Activated naive CD8-positive, alpha-beta T cell treated with anti-CD3 and anti-CD28 coated beads for 36 hours (primary cell): ENCODE data around the gene MLLT1. TPM values are rescaled to one million over a fixed set of nuclear protein-coding genes. Genes with fewer than 3 reads are reported as not detected.

Experiments used
- DNase-seq: peaks from one replicate; pipeline ENCODE4 v3.0.0; 2021
- H3K27ac Mint-ChIP-seq: one replicate; pipeline ENCODE4 v1.8.0; 2022; ENCODE audit warnings: mild to moderate bottlenecking, moderate library complexity, mixed read lengths
- H3K27me3 Mint-ChIP-seq: one replicate; pipeline ENCODE4 v1.8.0; 2022; ENCODE audit warnings: mild to moderate bottlenecking, mixed read lengths
- H3K36me3 Mint-ChIP-seq: one replicate; pipeline ENCODE4 v1.8.0; 2021; ENCODE audit warnings: mild to moderate bottlenecking, mixed read lengths
- H3K4me1 Mint-ChIP-seq: one replicate; pipeline ENCODE4 v1.8.0; 2021; ENCODE audit warnings: mixed read lengths
- H3K4me3 Mint-ChIP-seq: one replicate; pipeline ENCODE4 v1.8.0; 2022; ENCODE audit warnings: mild to moderate bottlenecking, moderate library complexity, mixed read lengths
- H3K9me3 Mint-ChIP-seq: one replicate; pipeline ENCODE4 v1.8.0; 2022; ENCODE audit warnings: mixed read lengths
- total RNA-seq, 2 experiments: library from RNA; stranded (reverse); gene quantifications; one replicate each; pipeline ENCODE4 v1.2.3, GENCODE V29; 2021

The MLLT1 gene
- total RNA-seq, 2 experiments from 2014 or later, result 55.2 to 56.8 TPM

DNA sequence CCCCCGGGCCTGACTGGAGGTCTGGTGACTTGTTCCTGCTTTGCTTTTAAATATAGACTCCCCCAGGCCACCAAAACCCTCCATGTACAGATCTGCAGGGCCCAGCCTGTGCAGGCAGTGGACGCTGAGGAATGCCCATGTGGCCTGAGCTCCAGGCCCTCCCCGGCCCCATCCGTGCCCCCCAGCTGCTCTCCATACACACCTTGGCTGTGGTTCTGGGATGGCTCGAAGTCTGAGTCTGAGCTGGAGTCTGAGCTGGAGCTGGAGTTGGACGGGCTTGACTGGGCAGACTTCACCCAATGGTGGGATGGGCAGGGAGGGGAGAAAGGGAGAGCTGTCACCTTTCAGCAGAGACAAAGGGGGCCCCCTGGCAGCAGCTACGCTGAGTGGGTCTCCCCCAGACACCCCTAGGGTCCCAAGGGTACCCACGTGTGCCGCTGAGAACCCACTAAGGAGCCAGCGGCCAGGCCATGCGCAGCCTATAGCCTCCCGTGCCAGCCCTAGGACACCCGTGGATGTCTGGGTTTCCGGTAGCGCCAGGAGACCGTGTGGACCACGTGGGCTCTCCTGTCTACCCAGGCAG, 61.9 kb downstream of the MLLT1 start:
- Mint-ChIP-seq H3K27ac (no peak overlapping the region), H3K9me3 (no peaks in the 10 kb centered on the region), H3K27me3 (no peaks in the 10 kb centered on the region), H3K4me3 (no peak overlapping the region), H3K36me3 (peaks cover 3% of the 10 kb centered on the region), H3K4me1 (no peaks in the 10 kb centered on the region)
- no peak for DNase-seq

DNA sequence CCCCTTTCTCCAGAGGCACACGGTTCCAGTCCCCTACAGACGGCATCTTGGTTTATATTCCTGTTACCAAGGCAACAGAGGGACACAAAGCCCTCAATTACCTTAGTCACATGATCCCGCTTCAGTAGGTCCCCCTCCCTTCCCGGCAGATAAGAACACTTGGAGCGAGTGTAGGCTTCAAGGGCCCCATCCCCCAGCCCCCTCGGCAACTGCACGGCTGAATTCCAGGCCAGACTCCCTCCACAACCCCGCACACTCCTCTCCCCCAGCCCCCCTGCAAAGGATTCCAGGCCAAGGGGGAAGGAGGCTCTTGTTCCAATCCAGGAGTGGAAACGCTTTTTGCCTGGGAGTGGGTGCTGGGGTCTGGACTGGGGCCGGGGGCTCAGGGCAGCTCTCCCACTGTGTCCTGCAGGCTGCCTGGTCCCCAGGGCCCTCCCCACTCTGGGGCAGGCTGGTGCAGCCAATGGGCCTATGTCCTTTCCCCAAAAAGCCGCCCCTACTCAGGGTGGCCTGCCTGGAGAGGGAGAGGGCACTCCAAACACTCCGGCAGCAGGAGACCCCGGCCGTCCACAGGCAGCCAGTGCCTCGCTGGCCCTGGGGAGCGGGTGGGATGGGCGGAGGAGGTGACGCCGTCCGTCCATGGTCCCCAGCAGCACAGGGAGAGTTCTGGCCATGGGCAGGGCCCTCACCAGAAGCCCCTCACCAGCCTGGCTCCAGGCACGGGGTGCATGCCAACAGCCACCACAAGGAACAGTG, 62.6 kb downstream of the MLLT1 start:
- H3K4me1 Mint-ChIP-seq, result no peaks in the 10 kb centered on the region
- H3K36me3 Mint-ChIP-seq, result peaks cover 3% of the 10 kb centered on the region
- H3K27ac Mint-ChIP-seq, result no peak overlapping the region
- H3K27me3 Mint-ChIP-seq, result no peaks in the 10 kb centered on the region
- DNase-seq, result no peak
- H3K9me3 Mint-ChIP-seq, result no peaks in the 10 kb centered on the region
- no peak overlapping the region for H3K4me3 Mint-ChIP-seq

DNA sequence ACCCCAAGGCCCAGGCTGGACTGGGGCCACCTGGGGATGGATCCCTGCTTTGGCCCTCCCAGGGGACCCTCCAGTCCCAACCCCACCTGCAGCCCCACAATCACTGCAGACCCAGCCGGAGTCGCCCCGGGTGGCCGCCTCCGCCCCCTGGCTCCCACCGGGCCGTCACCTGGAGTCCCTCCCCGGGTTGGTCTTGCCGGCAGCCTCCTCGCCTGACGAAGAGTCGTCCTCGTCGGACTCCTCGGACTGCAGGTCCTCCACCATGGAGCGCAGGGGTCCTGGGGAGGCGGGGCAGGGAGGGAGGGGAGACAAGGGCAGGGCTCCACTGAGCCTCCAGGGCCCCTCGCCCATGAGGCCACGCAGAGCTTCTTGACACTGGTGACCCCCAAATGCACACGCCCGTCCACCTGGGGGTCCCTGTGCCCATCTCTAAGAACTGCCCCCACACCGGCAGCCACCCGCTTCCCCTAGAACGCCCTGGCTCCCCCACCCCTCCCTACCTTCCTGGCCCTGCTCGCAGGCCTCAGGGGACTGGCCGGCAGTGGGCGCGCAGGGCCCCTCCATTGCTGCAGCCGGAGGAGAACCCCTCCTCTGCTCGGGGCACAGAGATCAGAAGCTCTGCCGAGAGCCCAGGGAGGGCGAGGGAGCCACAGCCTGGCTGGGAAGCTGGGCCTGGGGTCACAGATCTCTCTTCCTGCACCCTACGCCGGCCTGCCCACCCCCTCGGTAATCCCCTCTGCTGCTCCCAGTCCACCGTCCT, 63.4 kb downstream of the MLLT1 start:
- Mint-ChIP-seq H3K27me3 (no peaks in the 10 kb centered on the region), H3K4me1 (no peaks in the 10 kb centered on the region), H3K27ac (no peak overlapping the region), H3K9me3 (no peaks in the 10 kb centered on the region), H3K36me3 (peaks cover 3% of the 10 kb centered on the region), H3K4me3 (no peak overlapping the region)
- no peak for DNase-seq

DNA sequence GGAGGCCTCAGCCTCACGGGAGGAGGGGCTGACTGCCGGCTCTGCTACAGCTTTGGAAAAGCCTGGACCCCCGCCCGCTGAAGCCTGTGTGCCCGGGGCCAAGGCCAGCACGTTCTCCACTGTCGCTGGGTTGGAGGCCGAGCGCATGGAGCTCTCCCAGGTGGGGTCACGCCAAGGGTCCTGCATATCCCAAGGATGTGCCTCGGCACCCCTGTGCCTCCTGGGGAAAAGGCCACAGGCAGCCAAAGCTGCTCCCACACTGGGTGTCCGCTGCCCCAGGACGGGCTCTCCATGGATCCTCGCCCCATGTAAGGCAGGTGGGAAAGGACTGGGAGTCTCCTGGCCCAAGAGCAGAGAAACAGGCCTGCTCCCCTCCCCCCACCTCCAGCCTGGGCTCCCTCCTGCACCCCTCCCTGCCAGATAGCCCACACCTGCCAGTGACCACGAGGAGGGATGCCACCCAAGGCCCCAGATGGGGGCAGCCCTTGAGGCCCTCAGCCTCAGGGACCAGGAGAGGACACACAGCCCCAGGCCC, 64.0 kb downstream of the MLLT1 start:
- Mint-ChIP-seq H3K27me3 (no peaks in the 10 kb centered on the region), H3K4me1 (no peaks in the 10 kb centered on the region), H3K4me3 (no peak overlapping the region), H3K27ac (no peak overlapping the region), H3K36me3 (peaks cover 3% of the 10 kb centered on the region), H3K9me3 (no peaks in the 10 kb centered on the region)
- DNase-seq, result no peak

DNA sequence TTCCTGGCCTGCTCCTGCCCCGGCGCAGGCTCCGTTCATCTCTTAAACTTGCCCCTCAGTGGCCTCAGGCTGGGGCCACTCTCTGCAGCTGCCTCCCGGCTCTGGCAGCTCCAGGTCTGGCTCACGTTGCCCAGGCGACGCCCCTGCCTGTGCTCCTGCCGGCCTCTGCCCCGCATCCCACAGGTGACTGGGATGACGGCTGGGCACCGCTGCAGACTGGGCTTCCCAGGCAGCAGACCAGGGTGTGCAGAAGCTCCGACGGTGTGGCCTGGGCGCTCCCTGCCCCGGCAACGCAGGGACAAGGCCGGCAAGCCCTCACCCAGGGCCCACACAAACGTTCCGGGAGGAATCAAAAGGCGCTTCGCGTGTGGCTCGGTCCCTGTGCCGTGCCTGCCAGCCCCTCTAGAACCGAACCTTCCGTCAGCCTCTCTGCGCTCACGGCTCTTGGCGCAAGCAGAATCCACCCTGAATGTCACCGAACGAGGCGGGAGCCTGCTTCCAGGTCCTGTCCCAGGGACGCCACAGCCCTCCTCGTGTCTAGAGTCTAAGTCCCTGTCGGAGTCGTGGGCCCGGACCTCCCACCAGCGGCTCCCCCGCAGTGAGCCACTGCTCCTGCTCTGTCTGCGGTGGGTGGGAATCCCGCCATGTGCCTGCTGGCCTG, 64.8 kb downstream of the MLLT1 start:
- DNase-seq, result no peak
- no peak overlapping the region for H3K4me3 Mint-ChIP-seq
- no peaks in the 10 kb centered on the region for H3K4me1 Mint-ChIP-seq
- H3K27ac Mint-ChIP-seq, result no peak overlapping the region
- H3K36me3 Mint-ChIP-seq, result peaks cover 3% of the 10 kb centered on the region
- H3K9me3 Mint-ChIP-seq, result no peaks in the 10 kb centered on the region
- H3K27me3 Mint-ChIP-seq, result no peaks in the 10 kb centered on the region

DNA sequence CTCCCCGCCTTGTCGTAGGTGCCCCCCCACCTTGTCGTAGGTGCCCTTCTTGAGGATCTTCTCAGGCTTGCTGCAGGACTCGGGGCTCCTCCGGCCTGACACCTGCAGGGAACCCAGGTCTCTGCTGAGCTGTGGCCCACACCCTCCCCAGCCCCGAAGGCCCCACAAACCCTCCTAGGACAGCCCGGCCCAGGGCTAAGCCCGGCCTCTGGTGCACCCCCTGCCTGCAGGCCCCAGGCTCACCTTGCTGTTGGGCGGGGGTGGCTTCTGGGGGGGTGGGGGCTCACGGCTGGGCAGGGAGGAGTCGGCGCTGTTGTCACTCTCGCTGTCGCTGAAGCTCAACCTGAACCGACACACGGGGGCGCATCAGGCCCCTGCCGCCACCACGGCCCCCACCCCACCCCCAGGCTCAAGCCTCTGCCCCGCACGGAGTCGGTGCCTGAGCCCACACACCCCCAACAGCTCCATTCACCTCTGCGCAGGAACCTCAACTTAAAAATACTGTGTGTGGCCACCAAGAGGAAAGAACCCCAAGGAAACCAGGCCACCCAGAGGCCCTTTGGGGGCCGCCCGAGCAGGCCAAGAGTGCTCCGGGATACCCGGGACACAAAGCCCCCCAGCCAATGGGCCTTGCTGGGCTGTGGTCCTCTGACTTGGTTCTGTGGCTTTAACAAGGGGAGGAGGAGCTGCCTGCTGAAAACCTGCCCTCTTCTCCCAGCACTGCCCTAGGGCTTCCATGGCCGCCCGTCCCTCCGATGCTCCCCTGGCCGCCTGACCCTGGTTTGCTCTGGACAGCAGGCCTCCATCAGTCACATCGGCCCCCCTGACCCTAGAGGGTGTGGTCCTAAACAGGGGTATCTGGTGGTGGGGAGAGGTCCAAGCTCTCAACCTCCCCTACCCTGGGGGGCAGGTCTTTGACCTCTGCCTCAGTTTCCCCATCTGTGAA, 65.8 kb downstream of the MLLT1 start:
- H3K36me3 Mint-ChIP-seq, result peaks cover 3% of the 10 kb centered on the region
- no peaks in the 10 kb centered on the region for H3K9me3 Mint-ChIP-seq
- no peaks in the 10 kb centered on the region for H3K27me3 Mint-ChIP-seq
- H3K27ac Mint-ChIP-seq, result no peak overlapping the region
- no peak overlapping the region for H3K4me3 Mint-ChIP-seq
- no peak for DNase-seq
- no peaks in the 10 kb centered on the region for H3K4me1 Mint-ChIP-seq

DNA sequence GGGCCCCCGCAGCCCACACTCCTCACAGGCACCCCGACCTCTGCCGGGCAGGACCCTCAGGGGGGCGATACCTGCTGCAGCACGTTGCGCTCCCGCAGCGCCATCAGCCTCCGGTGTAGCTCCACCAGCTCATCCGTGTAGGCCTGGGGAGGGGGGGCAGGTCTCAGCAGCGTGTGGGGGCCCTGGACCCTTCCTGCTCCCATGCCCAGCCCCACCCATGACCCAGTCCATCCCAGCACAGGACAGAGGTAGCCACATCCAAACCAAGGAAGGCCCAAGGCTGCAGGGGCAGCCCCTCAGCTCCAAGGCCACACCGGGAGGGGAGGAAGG, 66.5 kb downstream of the MLLT1 start:
- Mint-ChIP-seq H3K27me3 (no peaks in the 10 kb centered on the region), H3K4me3 (no peak overlapping the region), H3K36me3 (no peaks in the 10 kb centered on the region), H3K4me1 (no peaks in the 10 kb centered on the region), H3K9me3 (no peaks in the 10 kb centered on the region), H3K27ac (no peak overlapping the region)
- DNase-seq, result no peak

DNA sequence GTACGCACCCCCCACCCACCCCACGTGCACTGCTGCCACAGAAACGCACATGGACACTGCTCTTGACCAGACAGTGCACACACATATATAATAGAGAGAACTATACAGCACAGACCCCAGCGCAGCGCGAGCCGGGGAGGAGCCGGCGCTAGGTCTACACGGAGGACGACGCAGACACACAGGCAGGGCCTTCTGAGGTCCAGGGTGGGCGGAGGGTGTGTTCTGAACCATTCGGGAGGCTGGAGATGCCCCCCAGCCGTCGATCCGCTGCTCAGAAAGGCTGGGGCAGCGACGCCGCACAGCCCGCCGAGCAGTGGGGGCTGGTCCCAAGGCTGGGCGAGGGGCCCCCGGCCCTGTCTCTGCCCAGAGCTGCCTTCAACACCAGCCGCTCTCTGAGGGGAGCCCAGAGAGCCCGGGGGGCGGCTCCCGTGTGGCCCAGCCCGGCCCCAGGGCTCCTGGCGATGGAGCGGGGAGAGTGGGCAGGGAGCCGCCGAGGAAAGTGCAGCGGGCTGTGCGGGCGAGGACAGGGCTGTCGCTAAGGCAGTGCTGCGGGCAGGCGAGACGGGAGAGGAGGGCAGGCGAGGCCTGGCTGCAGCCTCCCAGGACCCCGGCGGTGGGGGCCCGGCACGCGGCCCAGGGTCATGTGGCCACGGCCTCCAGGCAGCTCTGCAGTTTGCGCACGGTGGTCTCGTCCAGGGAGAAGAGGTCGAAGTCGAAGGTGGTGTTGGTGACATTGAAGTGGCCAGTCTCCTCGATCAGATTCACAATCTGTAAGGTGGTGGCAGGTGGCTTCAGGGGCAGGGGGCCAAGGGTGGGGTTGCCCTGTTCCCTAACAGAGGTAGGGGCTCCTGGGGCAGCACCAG, 67.1 kb downstream of the MLLT1 start:
- no peak overlapping the region for H3K27ac Mint-ChIP-seq
- no peak for DNase-seq
- H3K4me3 Mint-ChIP-seq, result no peak overlapping the region
- no peaks in the 10 kb centered on the region for H3K27me3 Mint-ChIP-seq
- no peaks in the 10 kb centered on the region for H3K9me3 Mint-ChIP-seq
- H3K4me1 Mint-ChIP-seq, result no peaks in the 10 kb centered on the region
- no peaks in the 10 kb centered on the region for H3K36me3 Mint-ChIP-seq

DNA sequence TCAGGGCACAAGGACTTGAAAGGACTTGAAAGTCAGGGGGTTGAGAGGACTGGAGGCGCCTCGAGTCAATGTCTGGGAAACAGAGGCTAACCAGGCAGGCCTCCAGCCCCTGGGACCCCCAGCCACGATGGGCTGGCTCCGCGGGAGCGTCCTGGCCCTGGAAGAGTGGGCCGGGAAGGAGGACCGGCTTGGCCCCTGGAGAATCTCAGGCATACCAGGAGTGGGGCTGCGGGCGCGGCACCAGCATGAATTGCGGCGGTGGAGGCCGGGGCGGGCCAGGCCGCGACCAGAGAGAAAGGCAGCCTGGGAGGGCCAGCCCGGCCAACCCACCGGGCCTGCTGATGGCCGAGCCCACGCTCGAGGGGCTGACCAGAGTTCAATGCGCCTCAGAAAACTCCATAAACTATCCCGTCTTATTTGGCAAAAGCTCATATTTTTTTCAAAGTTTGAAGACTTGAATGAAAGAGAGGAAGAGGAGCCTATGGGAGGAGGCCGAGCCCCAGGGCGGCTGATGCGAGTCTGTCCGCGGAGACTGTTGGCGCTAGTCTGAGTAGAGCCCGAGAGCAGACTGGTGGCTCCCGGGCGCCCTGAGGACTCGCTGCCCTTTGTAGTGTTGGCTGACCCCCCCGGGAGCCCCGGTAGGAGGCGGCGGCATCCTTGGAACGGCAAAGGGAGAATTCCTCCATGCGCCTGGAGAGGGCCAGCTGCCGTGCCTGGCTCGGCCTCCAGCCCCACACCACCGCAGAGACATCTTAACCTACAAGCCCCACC, 68.0 kb downstream of the MLLT1 start:
- DNase-seq, result no peak
- H3K4me1 Mint-ChIP-seq, result no peaks in the 10 kb centered on the region
- H3K27me3 Mint-ChIP-seq, result no peaks in the 10 kb centered on the region
- no peaks in the 10 kb centered on the region for H3K36me3 Mint-ChIP-seq
- H3K9me3 Mint-ChIP-seq, result no peaks in the 10 kb centered on the region
- H3K27ac Mint-ChIP-seq, result no peak overlapping the region
- H3K4me3 Mint-ChIP-seq, result no peak overlapping the region

DNA sequence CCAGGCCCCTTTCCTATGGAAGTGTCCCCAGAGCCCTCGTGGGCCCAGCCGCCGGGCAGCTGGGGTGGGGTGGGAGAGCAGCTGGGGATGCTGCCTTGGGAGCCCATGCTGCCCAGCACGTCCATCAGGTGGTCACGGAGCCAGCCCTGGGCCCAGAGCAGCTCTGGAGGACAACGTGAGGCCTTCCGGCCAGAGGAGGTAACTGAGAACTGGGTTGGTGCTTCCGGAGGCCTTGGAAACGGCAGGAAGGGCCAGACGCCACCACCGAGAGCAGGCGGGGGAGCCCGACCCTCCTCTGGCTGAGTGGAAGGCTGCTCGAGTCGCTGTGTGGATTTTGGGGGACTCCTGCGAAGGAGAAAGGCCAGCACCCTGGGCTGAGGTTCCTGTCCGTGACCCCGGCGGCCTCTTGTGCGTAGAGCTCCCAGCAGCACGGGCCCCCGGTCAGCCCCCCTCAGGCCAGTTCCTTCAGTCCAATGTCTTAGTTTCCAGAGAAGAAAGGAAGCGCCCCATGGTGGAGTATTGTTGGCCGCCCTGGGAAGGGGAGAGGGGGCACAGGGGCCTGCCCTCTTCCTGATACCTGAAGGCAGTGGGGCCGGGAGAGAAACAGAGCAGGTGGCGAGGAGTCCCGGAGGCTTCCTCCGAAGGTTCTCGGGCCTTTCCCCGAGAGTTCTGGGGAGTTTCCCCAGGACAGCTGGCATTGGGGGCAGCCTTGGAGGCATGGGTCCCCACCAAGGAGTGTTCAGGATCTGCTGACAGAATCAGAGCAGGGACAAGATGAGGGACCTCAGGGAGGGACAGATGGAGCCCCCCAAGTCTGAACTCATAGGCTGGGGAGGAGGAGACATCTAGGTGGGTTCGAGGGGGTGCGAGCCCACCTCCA, 68.8 kb downstream of the MLLT1 start:
- Mint-ChIP-seq H3K4me3 (no peak overlapping the region), H3K27me3 (no peaks in the 10 kb centered on the region), H3K27ac (no peak overlapping the region), H3K9me3 (no peaks in the 10 kb centered on the region), H3K4me1 (no peaks in the 10 kb centered on the region), H3K36me3 (no peaks in the 10 kb centered on the region)
- DNase-seq, result no peak

DNA sequence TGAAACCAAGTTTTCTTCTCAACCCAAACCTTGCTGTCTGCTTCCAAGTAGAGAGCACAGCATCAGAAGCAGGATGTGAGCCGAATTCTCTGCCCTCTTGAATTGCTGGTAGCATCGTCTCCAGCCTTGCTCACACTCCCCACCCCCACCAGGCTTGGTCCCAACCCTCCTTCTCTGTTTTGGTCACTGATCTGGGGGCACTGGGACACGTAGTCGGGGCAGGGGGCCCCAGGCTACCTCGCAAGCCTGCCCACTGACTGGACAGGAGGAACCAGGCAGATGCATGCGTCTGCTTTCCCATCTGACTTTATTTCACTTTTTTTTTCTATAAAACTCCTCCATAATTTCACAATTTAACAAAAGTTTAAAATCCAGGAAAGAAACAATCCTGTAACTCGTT, 69.7 kb downstream of the MLLT1 start:
- Mint-ChIP-seq H3K9me3 (no peaks in the 10 kb centered on the region), H3K36me3 (no peaks in the 10 kb centered on the region), H3K27ac (no peak overlapping the region), H3K4me1 (no peaks in the 10 kb centered on the region), H3K4me3 (no peak overlapping the region), H3K27me3 (no peaks in the 10 kb centered on the region)
- DNase-seq, result no peak

DNA sequence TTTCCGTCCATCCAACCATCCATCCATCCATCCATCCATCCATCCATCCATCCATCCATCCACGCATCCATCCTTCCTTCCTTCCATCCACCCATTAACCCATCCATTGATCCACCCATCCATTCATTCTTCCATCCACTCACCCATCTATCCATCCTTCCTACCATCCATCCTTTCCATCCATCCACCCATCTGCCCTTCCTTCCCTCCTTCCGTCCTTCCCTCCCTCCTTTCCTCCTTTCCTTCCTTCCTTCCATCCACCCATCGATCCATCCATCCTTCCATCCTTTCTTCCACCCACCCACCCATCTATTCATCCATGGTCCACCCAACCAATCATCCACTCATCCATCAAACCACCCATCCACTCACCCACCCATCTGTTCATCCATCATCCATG, 70.1 kb downstream of the MLLT1 start:
- H3K9me3 Mint-ChIP-seq, result no peaks in the 10 kb centered on the region
- H3K27me3 Mint-ChIP-seq, result no peaks in the 10 kb centered on the region
- no peaks in the 10 kb centered on the region for H3K36me3 Mint-ChIP-seq
- H3K4me3 Mint-ChIP-seq, result no peak overlapping the region
- H3K4me1 Mint-ChIP-seq, result no peaks in the 10 kb centered on the region
- no peak for DNase-seq
- H3K27ac Mint-ChIP-seq, result no peak overlapping the region
